GM12801 (cell line): ENCODE data around the gene TAF6.

Experiments used
- TF ChIP-seq, protein P1 (sequence below): IDR thresholded peaks from one replicate; pipeline ENCODE4 v1.5.1; 2011; ENCODE audit warnings: control low read depth; ENCODE audit not compliant: insufficient read length; ENCODE audit errors: extremely low read depth

The TAF6 gene

DNA sequence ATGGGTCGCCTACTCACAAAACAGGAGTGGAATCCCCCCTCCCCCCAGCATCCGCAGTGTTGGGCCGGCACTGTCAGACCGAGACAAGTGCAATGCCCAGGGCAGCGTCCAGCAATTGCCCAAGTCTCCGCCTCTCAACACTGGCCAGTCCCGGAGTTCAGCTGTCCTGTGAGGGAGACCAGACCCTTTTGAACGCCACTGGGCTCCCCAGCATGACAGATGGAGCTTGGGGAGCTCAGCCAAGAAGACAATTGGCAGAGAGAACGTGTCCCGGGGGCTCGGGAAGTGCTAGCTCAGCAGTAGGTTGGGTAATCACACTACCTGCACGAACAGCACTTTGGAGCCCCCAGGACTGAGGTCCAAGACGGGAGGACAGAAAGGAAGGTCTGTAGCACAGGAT is 25.7 kb downstream of the TAF6 start:
- TF ChIP-seq, protein P1, sequence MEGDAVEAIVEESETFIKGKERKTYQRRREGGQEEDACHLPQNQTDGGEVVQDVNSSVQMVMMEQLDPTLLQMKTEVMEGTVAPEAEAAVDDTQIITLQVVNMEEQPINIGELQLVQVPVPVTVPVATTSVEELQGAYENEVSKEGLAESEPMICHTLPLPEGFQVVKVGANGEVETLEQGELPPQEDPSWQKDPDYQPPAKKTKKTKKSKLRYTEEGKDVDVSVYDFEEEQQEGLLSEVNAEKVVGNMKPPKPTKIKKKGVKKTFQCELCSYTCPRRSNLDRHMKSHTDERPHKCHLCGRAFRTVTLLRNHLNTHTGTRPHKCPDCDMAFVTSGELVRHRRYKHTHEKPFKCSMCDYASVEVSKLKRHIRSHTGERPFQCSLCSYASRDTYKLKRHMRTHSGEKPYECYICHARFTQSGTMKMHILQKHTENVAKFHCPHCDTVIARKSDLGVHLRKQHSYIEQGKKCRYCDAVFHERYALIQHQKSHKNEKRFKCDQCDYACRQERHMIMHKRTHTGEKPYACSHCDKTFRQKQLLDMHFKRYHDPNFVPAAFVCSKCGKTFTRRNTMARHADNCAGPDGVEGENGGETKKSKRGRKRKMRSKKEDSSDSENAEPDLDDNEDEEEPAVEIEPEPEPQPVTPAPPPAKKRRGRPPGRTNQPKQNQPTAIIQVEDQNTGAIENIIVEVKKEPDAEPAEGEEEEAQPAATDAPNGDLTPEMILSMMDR: no peak

DNA sequence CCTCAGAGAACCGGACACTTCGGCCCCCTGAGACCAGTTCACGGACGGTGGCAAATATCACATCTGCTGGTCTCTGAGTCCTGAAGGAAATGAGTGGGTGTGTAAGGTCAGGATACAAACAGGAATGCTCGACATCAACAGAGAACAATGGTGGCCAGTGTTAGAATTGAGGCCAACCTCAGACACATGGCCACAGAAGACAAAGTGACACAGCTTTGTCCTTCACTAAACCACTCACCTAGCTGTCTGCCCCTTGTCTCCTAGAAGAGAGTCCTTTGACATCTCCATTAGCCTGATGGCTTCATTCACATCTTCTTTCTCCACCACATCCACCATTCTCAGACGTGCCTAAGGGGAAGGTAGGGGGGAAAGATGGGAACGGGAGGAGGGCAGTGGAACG is 26.1 kb downstream of the TAF6 start:
- TF ChIP-seq, protein P1: no peak

DNA sequence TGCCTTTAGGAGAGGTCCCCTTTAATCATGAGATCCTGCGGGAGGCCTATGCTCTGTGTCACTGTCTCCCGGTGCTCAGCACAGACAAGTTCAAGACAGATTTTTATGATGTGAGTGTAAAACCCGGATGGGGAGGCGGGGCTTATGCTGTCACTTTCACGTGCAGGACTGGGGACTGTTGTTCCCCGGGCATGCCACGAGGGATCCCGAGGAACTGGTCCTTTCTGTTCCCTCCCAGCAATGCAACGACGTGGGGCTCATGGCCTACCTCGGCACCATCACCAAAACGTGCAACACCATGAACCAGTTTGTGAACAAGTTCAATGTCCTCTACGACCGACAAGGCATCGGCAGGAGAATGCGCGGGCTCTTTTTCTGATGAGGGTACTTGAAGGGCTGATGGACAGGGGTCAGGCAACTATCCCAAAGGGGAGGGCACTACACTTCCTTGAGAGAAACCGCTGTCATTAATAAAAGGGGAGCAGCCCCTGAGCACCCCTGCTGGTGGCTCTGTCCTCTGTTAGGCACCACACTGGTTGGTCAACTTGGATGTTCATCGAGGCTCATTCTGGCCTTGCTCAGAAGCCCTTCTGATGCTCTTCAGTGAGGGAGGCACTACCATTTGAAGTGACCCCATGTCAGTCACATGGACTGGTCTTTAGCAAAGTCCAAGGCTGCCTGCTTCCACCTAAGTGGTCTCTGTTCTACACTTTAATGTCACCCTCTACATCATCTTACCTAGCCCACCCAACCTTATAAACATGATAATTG is 27.6 kb downstream of the TAF6 start:
- TF ChIP-seq, protein P1: no peak

DNA sequence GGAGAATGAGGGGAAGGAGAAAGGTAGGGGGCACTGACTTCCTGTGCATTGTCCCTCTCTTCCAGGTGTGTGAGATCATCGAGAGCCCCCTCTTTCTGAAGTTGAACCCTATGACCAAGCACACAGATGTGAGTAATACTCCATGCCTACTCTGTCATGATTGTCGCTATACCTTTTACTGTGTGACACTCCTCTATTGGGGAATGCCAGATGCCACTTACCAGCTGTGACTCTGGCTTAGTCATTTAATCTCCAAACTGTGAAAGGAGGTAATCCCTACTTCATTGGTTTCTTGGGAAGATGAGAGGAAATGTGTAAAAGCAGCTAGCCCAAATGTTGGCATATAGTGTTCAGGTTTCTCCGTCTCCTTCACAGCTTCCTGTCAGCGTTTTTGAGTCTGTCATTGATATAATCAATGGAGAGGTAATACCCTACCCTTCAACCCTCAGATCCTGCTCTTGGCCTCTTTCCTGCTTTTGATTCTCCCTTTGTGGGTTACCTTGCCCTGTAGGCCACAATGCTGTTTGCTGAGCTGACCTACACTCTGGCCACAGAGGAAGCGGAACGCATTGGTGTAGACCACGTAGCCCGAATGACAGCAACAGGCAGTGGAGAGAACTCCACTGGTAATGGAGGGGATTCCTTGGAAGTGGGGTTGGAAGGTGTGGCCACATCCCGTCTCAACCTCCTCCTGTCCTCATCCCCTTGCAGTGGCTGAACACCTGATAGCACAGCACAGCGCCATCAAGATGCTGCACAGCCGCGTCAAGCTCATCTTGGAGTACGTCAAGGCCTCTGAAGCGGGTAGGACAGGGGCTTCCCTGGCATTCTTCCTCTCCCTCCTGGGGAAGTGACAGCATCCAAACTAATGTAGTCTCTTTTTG is 28.4 kb downstream of the TAF6 start:
- TF ChIP-seq, protein P1: no peak

DNA sequence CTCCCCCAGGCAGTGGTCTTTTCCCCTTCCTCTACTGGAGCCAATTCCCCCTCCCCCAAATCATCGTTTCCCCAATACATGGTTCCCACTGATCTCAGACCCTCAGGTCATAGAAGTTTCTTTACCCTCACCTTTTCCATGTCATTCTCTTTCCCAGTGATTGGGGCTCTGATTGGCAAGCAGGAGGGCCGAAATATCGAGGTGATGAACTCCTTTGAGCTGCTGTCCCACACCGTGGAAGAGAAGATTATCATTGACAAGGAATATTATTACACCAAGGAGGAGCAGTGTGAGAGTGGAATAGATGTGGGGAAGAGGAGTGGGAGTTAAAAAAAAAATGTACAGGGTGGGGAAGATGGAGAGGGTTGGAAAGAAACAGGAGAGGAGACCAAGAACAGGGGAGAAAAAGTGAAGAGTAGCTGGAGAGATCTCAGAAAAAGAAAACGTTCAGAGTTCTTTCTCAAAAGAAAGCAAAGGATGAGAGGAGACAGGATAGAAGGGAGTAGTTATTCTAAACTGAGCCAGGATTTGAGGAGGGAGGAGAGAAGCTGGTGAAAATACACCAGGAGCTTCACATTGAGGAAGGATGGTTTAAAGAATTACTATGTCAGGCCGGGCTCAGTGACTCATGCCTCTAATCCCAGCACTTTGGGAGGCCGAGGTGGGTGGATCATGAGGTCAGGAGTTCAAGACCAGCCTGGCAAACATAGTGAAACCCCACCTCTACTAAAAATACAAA is 29.5 kb downstream of the TAF6 start:
- TF ChIP-seq, protein P1: no peak

DNA sequence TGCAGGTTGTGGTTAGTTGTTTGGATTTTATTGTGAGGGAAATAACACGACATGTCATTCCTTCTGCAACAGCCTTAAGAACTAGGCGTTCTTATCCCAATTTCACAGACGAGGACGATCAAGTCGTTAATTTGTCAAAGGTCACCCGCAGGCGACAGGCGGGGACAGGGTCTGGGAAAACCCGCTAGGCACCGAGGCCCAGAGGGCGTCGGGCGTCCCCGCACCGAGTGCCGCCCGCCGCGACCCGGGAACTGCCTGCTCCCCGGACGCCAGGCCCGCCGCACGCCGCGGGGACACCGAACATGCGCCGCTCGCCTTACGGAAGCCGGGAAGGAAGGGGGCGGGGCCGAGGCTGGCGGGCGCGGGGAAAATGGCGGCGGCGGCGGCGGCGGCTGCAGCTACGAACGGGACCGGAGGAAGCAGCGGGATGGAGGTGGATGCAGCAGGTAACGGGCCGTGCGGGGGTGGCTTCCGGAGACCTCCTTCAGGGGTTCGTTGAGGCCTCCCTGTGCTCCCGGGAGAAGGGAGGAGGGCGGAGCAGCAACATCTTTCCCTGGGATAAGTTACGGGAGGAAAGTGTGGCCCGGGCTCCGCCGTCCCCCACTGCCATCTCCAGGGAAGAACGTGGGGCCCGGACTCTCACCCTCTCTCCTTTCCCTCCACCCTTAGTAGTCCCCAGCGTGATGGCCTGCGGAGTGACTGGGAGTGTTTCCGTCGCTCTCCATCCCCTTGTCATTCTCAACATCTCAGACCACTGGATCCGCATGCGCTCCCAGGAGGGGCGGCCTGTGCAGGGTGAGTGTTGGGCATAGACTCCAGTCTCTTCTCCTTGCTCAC is 30.3 kb downstream of the TAF6 start, which contains the start of gene COPS6:
Gene COPS6 (plus strand): TSS at position 349 of the 837 bp plus-strand sequence. CDS start 22 bp downstream, at position 371.
- TF ChIP-seq, protein P1: no peak
